GM19238 (cell line): Measurements from ENCODE around the gene ZNF777.
"Not testable (repeated sequence)": the region's sequence is repeated elsewhere in the genome, so short reads cannot be mapped to it uniquely, and the experiment has no call there.

Source experiments
- DNase-seq: peaks from one replicate; pipeline ENCODE4 v3.0.0; 2011; ENCODE audit warnings: low spot score; ENCODE audit not compliant: insufficient read length

The ZNF777 gene

DNA sequence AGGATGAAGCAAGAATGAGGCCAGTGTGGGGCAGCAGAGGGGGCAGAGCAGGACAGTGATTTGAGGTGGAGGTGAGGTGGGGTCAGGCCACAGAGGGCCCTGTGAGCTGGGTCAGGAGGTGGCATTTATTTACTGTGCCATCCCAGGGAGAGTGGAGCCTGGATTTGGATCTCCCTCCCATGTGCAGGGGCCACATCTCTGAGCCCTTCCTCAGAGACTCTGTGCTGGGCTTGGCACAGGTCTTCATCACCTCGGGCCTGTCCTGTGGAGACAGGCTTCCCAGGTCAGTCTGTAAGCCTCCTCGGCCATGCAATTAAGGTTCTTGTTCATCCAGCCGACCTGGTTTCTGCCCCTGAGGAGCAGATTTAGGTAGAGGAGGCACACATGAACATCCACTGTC lies 40.9 kb downstream of the ZNF777 start:
- no peak for DNase-seq

- no peak for DNase-seq
Observed at GRCh38 chr7:149415391-149416071, 45.3 kb downstream of the ZNF777 start.

- DNase-seq = no peak
Observed at GRCh38 chr7:149414745-149415390, 46.0 kb downstream of the ZNF777 start.

DNA sequence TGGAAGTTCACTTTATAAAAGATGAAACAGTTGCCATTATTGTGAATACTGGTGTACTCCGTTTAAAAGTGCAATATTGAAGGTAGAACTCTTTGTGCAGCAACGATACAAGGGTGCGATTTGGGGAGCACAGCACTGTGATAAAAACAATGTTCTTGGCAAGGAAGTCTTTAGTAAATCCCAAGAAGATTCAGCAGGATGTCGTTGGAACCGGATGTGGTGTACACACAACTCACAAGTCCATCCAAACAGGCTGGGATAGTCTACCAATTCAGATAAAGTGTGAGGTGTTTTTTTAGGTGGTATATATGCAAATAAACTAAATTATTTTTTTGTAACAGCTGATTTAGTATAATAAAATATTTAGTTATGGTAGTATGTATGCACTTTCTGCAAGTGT lies 46.7 kb downstream of the ZNF777 start:
- DNase-seq = no peak

DNA sequence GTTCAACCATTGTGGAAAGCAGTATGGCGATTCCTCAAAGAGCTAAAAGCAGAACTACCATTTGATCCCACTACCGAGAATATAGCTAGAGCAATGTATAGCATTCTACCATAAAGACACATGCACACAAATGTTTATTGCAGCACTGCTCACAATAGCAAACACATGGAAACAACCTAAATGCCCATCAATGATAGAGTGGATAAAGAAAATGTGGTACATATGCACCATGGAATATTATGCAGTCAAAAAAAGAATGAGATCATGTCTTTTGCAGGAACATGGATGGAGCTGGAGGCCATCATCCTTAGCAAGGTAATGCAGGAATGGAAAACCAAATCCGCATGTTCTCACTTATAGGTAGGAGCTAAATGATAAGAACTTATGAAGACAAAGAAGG lies 47.8 kb downstream of the ZNF777 start:
- not testable (repeated sequence) for DNase-seq

DNA sequence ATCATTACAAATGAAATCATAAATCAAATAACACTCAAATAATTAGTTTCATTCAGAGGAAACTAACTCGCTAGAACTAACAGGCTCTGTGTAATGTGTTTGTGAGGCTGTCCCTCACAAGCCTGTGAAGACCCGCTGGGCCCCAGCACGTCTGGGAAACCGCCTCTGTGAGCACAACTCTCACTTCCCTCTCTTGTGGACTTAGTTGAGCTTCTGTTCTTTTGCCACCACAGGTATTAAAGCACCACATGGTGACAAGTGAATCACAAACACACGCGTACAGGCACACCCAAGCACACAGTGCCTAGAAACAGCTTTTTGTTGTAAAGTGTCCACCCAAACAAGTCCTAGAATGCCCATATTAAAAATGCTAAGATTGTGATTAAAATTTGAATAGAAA lies 51.0 kb downstream of the ZNF777 start:
- no peak for DNase-seq

DNA sequence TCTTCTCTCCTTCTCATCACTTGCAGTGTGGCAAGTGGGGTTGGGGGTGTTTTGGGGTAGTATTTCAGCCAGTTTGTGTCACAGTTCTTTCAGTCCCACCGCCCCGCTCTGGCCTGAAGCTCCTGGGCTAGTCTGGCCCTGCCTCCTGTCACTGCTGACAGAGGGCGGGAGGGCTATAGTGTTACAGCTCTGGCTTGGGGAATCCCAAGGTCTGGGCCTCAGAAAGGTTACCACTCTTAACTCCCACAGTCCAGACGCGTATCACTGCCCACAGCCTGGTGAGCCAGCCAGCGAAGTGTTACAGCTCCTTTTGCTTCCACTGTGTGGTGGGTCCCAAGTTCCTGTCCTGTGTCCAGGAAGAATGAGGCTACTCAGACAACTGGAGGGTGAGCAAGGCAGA lies 56.0 kb downstream of the ZNF777 start:
- DNase-seq = no peak

- DNase-seq = no peak
Observed at GRCh38 chr7:149404396-149404795, 56.5 kb downstream of the ZNF777 start.

GRCh38 chr7:149398195-149398820 lies 62.6 kb downstream of the ZNF777 start:
- no peak for DNase-seq

DNA sequence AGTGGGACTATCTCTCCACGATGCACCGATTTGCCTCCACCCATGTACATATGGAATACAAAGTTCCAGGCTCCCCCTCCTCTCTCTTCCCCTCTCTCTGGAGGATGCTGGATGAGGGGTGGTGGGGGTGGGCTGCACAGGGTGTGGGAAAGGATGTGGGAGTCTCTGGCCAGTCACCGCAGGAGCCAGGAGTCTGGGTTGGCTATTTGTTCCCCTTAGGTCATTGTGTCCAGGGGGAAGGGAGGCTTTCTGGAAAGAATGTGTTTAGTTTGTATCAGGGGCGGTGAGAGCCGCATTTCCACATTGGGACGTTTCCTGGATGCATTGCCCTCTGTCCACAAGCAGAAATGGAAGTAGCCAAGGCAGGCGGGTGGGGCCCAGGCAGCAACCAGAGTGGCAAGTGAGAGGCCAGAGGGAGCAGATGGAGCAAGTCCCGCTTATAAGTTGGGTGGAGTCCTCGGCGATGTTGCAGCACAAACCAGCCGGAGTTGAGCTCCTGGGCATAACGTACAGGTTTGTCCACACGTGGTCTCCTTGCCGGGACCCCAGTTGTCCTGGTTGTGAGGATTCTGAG lies 63.3 kb downstream of the ZNF777 start:
- DNase-seq = no peak

- not testable (repeated sequence) for DNase-seq
Observed at GRCh38 chr7:149388550-149389335, 72.1 kb downstream of the ZNF777 start.

DNA sequence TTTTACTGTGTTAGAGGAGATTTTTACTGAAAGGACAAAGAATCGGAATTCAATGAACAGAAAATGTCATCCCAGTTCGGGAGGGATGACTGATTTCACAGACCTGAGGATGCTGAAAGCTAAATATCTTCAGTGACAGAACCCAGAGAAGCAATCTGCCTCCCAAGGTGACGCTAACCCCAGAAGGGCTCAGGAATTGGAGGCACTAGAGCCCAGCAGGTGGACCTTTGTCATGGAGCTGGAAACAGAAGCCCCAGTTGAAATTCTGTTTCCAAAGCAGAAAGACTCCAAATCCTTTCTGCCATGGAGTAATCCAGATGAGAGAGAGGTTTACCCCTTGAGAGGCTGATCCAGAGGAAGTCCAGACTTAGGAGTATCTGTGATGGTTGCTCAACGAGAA lies 74.3 kb downstream of the ZNF777 start:
- DNase-seq = not testable (repeated sequence)

DNA sequence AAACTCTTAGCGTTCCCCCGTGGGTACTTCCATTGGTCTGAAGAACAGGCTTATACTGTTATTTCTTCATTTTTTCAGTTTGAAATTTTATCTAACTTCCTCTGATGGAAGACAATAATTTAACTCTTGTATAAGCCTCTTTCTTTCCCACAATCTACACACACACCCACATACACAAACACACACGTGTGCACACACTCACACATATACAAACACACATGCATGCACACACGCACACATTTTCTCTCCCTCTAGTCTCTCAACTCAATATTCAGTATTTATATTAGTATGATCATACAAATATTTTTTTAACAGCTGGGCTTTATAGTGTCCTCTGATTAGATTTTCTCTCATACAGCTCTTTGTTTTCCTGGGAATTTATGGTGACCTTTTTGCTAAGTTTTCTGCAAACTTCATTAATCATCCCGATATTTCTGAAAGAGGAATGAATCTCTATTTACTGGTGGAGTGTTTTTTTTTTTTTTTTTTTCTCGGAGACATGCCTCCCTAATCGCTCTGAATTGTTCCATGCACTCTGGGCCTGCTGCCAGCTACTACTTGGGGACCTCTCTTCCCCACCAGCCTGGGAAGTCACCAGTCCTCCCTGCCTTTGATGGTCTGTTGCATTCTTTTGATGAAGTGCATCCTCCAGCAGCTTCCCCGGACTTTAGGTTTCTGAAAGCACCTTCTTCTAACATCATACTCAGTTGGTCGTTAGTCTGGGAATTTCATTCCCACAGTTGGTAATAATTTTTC lies 75.5 kb downstream of the ZNF777 start:
- no peak for DNase-seq
